Putamen (tissue), 1 donor: ENCODE data around the gene CAPG.
"Not testable (repeated sequence)": the region's sequence is repeated elsewhere in the genome, so short reads cannot be mapped to it uniquely, and the experiment has no call there.

ENCODE experiments used
- DNase-seq: peaks from one replicate; pipeline ENCODE4 v3.0.0-alpha.2; 2016; ENCODE audit warnings: low spot score

The CAPG gene

DNA sequence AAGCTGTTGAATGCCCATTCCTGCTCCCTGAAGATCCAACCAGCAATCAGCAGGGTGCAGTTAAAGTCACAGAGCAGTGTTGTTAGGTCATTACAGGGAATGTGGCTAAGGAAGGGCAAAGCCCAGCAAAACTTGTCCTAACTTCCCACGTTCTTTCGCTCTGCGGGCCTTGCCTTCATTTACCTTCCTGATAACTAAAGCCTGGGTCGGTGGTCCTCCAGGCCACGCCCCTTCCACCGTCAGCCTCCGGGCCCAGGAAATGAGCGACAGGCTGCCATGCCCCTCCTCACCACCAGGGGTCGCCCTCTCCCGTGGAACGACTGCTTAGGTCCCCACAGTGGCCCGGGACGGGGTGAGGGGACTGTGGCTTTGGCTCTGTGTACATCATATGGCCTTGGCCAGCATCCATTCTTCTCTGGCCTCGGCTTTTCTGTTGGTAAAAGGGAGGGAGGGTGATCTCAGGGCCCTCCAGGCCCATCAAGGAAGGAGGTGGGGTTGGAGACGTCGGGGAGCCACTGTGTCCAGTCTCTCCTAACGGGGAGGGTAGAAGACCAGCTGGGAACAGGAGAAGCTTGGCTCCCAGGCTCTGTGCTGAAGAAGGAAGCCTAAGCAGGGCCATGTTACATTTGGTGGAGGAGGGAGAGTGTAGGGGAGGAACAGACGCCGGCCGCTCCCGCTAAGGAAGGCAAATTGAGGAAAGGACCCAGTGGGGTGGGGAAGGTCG, 10.5 kb upstream of the CAPG start:
- peak; percentile 91 for DNase-seq

GRCh38 chr2:85419009-85419675, 9.0 kb upstream of the CAPG start:
- no peak for DNase-seq

- DNase-seq: peak; percentile 84
These were observed 8.2 kb upstream of the CAPG start, which contains the start of gene SH2D6 for GRCh38 chr2:85418132-85419008. Gene SH2D6, plus strand, starts transcription at chr2:85418714. Its CDS starts 10,752 bp downstream, at chr2:85429466.

GRCh38 chr2:85415980-85416650, 5.9 kb upstream of the CAPG start:
- no peak for DNase-seq

- DNase-seq: no peak
These were observed 4.8 kb upstream of the CAPG start for GRCh38 chr2:85414761-85415553.

DNA sequence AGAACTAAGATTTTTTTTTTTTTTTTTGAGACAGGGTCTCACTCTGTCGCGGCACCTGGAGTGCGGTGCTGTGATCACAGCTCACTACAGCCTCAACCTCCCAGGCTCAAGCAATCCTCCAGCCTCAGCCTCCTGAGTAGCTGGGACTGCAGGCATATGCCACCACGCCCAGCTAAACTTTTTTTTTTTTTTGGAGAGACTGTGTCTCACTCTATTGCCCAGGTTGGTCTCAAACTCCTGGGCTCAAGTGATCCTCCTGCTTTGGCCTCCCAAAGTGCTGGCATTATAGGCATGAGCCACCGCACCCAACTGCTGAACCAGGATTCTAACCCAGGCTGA, 4.2 kb upstream of the CAPG start:
- DNase-seq: not testable (repeated sequence)

GRCh38 chr2:85413592-85414420, 3.6 kb upstream of the CAPG start:
- no peak for DNase-seq

DNA sequence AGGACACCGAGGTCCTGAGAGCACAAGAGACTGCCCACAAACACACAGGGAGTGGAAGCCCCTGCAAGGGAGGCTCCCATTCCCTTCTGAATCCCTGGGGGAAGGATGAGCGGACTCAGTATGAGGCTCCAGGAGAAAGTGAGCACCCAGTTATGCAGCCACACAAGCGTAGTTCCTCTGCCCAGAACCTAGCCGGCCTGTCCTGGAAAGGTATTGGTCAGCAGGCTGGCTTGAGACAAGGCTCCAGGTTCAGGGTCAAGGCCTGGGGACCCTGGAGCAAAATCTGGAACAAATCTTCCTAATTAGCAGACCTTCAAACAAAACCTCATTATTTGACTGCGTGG, 1.2 kb upstream of the CAPG start:
- DNase-seq: no peak

GRCh38 chr2:85410584-85411404, 628 bp upstream of the CAPG start:
- no peak for DNase-seq

- DNase-seq: no peak
These were observed 4.7 kb downstream of the CAPG start for GRCh38 chr2:85405201-85406059.

DNA sequence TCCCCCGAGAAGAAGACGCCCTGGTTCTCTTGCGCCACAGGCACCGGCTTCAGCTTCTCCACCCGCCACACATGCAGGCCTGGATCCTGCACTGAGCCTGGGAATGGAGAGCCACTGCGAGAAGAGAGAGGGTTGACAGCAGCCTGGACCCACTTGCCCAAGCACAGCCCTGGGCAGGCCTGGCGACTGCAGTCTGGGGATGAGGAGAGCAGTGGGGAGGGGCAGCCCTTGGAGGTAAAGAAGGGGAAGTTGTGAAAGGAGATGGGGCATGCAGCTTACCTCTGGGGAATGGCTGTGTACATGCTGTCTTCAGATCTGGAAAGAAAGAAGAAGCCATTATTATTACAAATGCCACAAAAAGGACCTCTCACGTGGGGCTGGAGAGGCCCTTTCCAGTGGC, 8.3 kb downstream of the CAPG start:
- DNase-seq: no peak

- DNase-seq: no peak
These were observed 8.7 kb downstream of the CAPG start for GRCh38 chr2:85401464-85401805.

GRCh38 chr2:85400541-85401463, 9.4 kb downstream of the CAPG start:
- no peak for DNase-seq

DNA sequence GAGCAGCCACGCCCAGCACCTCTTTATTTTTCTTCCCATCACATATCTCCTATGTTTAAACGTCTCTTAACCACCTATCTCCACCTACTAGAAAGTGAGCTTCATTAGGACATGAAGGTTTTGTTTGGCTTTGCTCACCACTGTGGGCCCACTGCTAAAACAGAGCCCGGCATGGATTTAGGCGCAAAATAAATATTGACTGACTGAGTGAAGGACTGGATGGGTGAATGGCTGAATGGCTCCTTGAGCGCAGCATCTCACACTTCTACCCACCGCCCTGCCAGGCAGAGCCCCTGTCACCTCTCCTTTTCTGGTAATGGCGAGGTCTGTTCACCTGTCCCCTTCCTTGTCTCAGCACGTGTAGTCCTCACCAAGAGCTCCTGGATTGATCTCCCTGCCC, 10.1 kb downstream of the CAPG start:
- DNase-seq: no peak

DNA sequence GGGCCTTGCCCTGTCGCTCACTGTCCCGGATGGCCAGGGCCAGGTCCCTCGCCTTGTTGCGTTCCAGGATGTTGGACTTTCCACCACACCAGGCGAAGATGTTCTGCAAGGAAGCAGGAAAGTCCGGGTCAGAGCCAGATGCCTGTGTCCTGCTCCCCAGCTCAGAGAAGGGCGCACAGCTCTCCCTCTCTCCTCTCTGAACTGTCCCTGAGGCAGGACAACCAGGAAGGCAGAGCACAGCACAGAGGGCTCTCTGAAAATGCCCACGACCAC, 11.0 kb downstream of the CAPG start:
- DNase-seq: no peak

DNA sequence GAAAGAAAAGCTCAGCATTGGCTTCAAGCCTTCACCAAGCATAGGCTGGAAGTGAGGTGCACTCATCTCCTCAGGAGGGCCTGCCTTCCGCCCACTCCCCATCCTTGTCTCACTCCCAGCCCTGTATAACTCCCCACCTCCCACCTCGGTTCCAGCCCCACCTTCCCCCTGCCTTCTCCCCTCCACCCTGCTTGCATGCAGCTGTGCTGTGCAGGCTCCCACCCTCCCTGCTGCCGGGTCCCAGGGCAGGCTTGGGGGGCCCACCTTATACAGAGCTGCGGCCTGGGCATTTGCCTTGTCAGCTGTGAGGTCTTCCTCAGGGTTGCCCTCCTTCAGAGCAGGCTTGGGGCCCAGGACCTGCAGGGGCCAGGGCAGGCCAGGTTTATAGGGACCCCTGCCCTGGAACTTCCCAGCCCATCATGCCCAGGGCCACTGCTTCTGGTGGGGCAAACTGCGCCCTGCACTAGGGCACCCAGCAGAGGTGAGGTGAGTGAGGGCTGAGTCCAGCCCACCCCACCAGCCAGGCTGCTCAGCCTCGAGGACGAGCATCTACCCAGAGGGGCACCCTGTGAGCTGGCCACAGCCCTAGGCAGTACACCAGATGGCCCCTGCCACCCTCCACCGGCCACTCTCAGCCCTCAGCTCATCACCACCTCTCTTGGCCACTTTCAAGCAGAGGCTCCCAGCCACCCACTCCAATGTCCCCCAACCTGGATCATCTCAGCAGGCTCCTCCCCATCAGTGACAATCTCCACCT, 11.6 kb downstream of the CAPG start:
- no peak for DNase-seq

- DNase-seq: no peak
These were observed 12.2 kb downstream of the CAPG start for GRCh38 chr2:85397925-85398331.
